Measurements from ENCODE around the gene BCL7B. TPM values are rescaled to one million over a fixed set of nuclear protein-coding genes. Genes with fewer than 3 reads are reported as not detected.
"Not testable (repeated sequence)": the region's sequence is repeated elsewhere in the genome, so short reads cannot be mapped to it uniquely, and the experiment has no call there.

Gene BCL7B
- total and polyA plus RNA-seq, 2 experiments from 2014 or later, result 17.0 to 18.2 TPM

- H3K4me3 Mint-ChIP-seq, result no peak overlapping the region
- peaks cover 2% of the 10 kb centered on the region for H3K27me3 Mint-ChIP-seq (ENCODE audit: insufficient read depth, low read depth, poor library complexity)
- Histone ChIP-seq H3K79me2 (replicated peaks; ENCODE audit: insufficient read depth) (peaks cover 98% of the 10 kb centered on the region), H4K20me1 (replicated peaks; ENCODE audit: insufficient read depth) (peaks cover 55% of the 10 kb centered on the region), H3K27me3 (ENCODE audit: insufficient read depth) (no peaks in the 10 kb centered on the region), H3K36me3 (ENCODE audit: insufficient read depth) (peaks cover 72% of the 10 kb centered on the region), H3K9me2 (ENCODE audit: insufficient read depth) (no peaks in the 10 kb centered on the region), H3F3A (replicated peaks; ENCODE audit: low read depth) (no peaks in the 10 kb centered on the region), H3K4me1 (ENCODE audit: insufficient read depth) (no peaks in the 10 kb centered on the region), H3K27ac (ENCODE audit: low read depth) (no peak overlapping the region), H3K4me2 (no peak overlapping the region), H2AFZ (no peak overlapping the region), H3K4me3 (no peak overlapping the region)
- H3K4me1 Mint-ChIP-seq, result no peaks in the 10 kb centered on the region
- DNase-seq (ENCODE audit: low spot score) (no peak), ATAC-seq (no peak)
- TF ChIP-seq CREB1 (CRISPR knock-in tag; IDR thresholded peaks at IDR 0.05; ENCODE audit: low read depth) (no peak), CTCF (conservative IDR thresholded peaks at IDR 0.05; ENCODE audit: low read depth in 2 of 2) (no peak), JUNB (IDR thresholded peaks at IDR 0.05; ENCODE audit: unreplicated experiment) (no peak), ZNF462 (CRISPR knock-in tag; IDR thresholded peaks at IDR 0.05) (no peak), POLR2AphosphoS5 (IDR thresholded peaks at IDR 0.05; ENCODE audit: low read depth) (no peak), ZNF114 (CRISPR knock-in tag; IDR thresholded peaks at IDR 0.05) (no peak), ZNF331 (CRISPR knock-in tag; IDR thresholded peaks at IDR 0.05; ENCODE audit: low read depth) (no peak), REST (IDR thresholded peaks at IDR 0.05; ENCODE audit: unreplicated experiment) (no peak)
- no peak overlapping the region for H3K27ac Mint-ChIP-seq
- H3K9me3 Mint-ChIP-seq, result no peaks in the 10 kb centered on the region
- peaks cover 90% of the 10 kb centered on the region for H3K36me3 Mint-ChIP-seq (ENCODE audit: low read depth)
Measured at GRCh38 chr7:73496626-73497025, 60.9 kb downstream of the BCL7B start.

- not testable (repeated sequence) for H3K4me2 ChIP-seq; H3K9me2 ChIP-seq (ENCODE audit: insufficient read depth); H3K4me1 ChIP-seq (ENCODE audit: insufficient read depth); H2AFZ ChIP-seq; DNase-seq (ENCODE audit: low spot score); H3F3A ChIP-seq (replicated peaks; ENCODE audit: low read depth); H3K27me3 ChIP-seq (ENCODE audit: insufficient read depth); H3K27me3 Mint-ChIP-seq (ENCODE audit: insufficient read depth, low read depth, poor library complexity); H3K4me3 ChIP-seq; H3K9me3 Mint-ChIP-seq; ATAC-seq; H3K27ac ChIP-seq (ENCODE audit: low read depth); H3K4me1 Mint-ChIP-seq; H3K4me3 Mint-ChIP-seq; H3K27ac Mint-ChIP-seq
- H3K36me3 Mint-ChIP-seq (ENCODE audit: low read depth), result peaks cover 90% of the 10 kb centered on the region
- Histone ChIP-seq H3K79me2 (replicated peaks; ENCODE audit: insufficient read depth) (peaks cover 91% of the 10 kb centered on the region), H4K20me1 (replicated peaks; ENCODE audit: insufficient read depth) (peaks cover 45% of the 10 kb centered on the region), H3K36me3 (ENCODE audit: insufficient read depth) (peaks cover 60% of the 10 kb centered on the region)
Measured at GRCh38 chr7:73495507-73495906, 62.0 kb downstream of the BCL7B start.
